OCI-LY1 (cell line): ENCODE measurements around the gene CD300E.

ENCODE experiments used
- H2AFZ ChIP-seq: fragments of 200-600 bp; sonication (generic), shearing (Covaris generic); 2 replicates; pipeline ENCODE4 v1.6.0; 2014; ENCODE audit warnings: antibody characterized with exemption, mild to moderate bottlenecking, low read length
- H3F3A ChIP-seq: fragments of 200-600 bp; sonication (generic), shearing (Covaris generic); 2 replicates; pipeline ENCODE4 v1.6.0; 2014; ENCODE audit warnings: mild to moderate bottlenecking, antibody characterized with exemption, low read length, moderate library complexity; ENCODE audit not compliant: insufficient read depth
- H3K27ac ChIP-seq: fragments of 200-600 bp; sonication (generic); 2 replicates; pipeline ENCODE4 v1.5.1; 2014; ENCODE audit warnings: low read length, mixed run types, mild to moderate bottlenecking, low read depth; ENCODE audit not compliant: poor library complexity, severe bottlenecking
- H3K27me3 ChIP-seq: fragments of 200-600 bp; sonication (generic); 2 replicates; pipeline ENCODE4 v1.6.0; 2014; ENCODE audit warnings: antibody characterized with exemption, mild to moderate bottlenecking, low read length, moderate library complexity; ENCODE audit not compliant: insufficient read depth
- H3K36me3 ChIP-seq: fragments of 200-600 bp; sonication (generic); 2 replicates; pipeline ENCODE4 v1.6.1; 2014; ENCODE audit warnings: mild to moderate bottlenecking, antibody characterized with exemption, low read length, moderate library complexity, mixed read lengths; ENCODE audit not compliant: insufficient read depth
- H3K4me1 ChIP-seq: fragments of 200-600 bp; sonication (generic); 2 replicates; pipeline ENCODE4 v1.5.1; 2014; ENCODE audit warnings: mild to moderate bottlenecking, low read length, moderate library complexity; ENCODE audit not compliant: insufficient read depth, severe bottlenecking
- H3K4me2 ChIP-seq: fragments of 200-600 bp; sonication (generic), shearing (Covaris generic); 2 replicates; pipeline ENCODE4 v1.6.1; 2014; ENCODE audit warnings: low read length
- H3K4me3 ChIP-seq: fragments of 200-600 bp; sonication (generic); 2 replicates; pipeline ENCODE4 v1.5.1; 2014; ENCODE audit warnings: low read length, low read depth, mild to moderate bottlenecking, mixed read lengths; ENCODE audit not compliant: poor library complexity, severe bottlenecking
- H3K79me2 ChIP-seq: fragments of 200-600 bp; shearing (Covaris generic); 2 replicates; pipeline ENCODE4 v1.6.1; 2016; ENCODE audit warnings: mixed run types, low read length, mixed read lengths; ENCODE audit not compliant: insufficient read depth
- H3K9ac ChIP-seq: fragments of 200-600 bp; sonication (generic), shearing (Covaris generic); 2 replicates; pipeline ENCODE4 v1.6.1; 2014; ENCODE audit warnings: mild to moderate bottlenecking, low read length, mixed read lengths
- H3K9me2 ChIP-seq: fragments of 200-600 bp; sonication (generic), shearing (Covaris generic); 2 replicates; pipeline ENCODE4 v1.6.1; 2014; ENCODE audit warnings: low read depth, mild to moderate bottlenecking, low read length, mixed read lengths
- H3K9me3 ChIP-seq: fragments of 200-600 bp; shearing (Covaris generic); 2 replicates; pipeline ENCODE4 v1.6.1; 2014; ENCODE audit warnings: low read length, mixed read lengths
- H4K20me1 ChIP-seq: fragments of 200-600 bp; sonication (generic), shearing (Covaris generic); 2 replicates; pipeline ENCODE4 v1.6.0; 2016; ENCODE audit warnings: mild to moderate bottlenecking, low read length; ENCODE audit not compliant: insufficient read depth
- EZH2 ChIP-seq: fragments of 200-600 bp; sonication (generic), shearing (Covaris generic); IDR thresholded peaks from 2 replicates; pipeline ENCODE4 v1.8.0; 2017; ENCODE audit warnings: borderline replicate concordance, mixed run types, mild to moderate bottlenecking, antibody characterized with exemption, low read length, moderate library complexity, mixed read lengths
- TF ChIP-seq, protein P1 (sequence below): fragments of 200-600 bp; sonication (generic), shearing (Covaris generic); IDR thresholded peaks from 2 replicates; pipeline ENCODE4 v1.5.1; 2017; ENCODE audit warnings: mild to moderate bottlenecking, antibody characterized with exemption, low read length, moderate library complexity, mixed read lengths

CD300E gene

DNA sequence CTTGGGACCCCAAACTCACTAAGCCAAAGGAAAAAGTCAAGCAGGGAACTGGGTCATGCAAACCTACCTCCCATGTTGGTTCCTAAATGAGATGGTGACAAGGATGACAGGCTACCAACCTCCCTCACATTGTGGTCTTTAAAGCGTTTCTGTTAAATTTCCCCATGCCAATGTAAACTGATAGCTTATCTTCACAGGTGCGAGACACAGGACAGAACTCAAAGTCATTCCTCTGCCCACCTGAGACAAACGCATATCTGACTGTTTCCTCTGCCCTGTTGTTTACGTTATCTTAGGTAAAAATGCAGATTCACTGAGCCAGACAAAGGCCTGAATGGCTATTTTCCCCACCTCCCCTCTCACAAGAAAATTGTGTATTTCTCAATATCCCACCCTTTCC lies 19.0 kb upstream of the CD300E start:
- Histone ChIP-seq H3K4me1 (no peaks in the 10 kb centered on the region), H4K20me1 (no peaks in the 10 kb centered on the region), H3K9me3 (no peaks in the 10 kb centered on the region), H3F3A (no peaks in the 10 kb centered on the region), H3K27ac (no peak overlapping the region), H3K4me3 (no peak overlapping the region), H3K9me2 (no peaks in the 10 kb centered on the region), H3K4me2 (no peak overlapping the region), H2AFZ (no peak overlapping the region), H3K27me3 (no peaks in the 10 kb centered on the region), H3K36me3 (no peaks in the 10 kb centered on the region), H3K79me2 (no peaks in the 10 kb centered on the region), H3K9ac (no peak overlapping the region)
- no peak for TF ChIP-seq EZH2
- TF ChIP-seq, protein P1, sequence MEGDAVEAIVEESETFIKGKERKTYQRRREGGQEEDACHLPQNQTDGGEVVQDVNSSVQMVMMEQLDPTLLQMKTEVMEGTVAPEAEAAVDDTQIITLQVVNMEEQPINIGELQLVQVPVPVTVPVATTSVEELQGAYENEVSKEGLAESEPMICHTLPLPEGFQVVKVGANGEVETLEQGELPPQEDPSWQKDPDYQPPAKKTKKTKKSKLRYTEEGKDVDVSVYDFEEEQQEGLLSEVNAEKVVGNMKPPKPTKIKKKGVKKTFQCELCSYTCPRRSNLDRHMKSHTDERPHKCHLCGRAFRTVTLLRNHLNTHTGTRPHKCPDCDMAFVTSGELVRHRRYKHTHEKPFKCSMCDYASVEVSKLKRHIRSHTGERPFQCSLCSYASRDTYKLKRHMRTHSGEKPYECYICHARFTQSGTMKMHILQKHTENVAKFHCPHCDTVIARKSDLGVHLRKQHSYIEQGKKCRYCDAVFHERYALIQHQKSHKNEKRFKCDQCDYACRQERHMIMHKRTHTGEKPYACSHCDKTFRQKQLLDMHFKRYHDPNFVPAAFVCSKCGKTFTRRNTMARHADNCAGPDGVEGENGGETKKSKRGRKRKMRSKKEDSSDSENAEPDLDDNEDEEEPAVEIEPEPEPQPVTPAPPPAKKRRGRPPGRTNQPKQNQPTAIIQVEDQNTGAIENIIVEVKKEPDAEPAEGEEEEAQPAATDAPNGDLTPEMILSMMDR = no peak

DNA sequence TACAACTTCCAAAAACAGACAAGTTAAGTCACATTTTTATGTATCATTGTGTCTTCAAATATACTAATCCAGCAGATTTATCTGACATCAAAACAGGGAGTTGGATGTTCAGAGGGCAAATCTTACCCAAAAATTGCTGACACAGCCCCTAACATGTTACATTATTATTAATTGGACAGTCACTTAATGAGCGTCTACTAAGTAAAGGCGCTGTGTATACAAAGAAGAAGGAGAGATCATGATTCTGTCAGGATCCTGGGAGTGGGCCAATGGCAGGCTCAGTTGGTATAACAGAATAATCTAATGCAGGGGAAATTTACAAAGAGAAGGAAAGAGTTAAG lies 18.4 kb upstream of the CD300E start:
- no peaks in the 10 kb centered on the region for H3K4me1 ChIP-seq
- no peaks in the 10 kb centered on the region for H3K79me2 ChIP-seq
- H3K9me3 ChIP-seq = no peaks in the 10 kb centered on the region
- H3K4me3 ChIP-seq = no peak overlapping the region
- H2AFZ ChIP-seq = no peak overlapping the region
- H3K4me2 ChIP-seq = no peak overlapping the region
- no peak overlapping the region for H3K9ac ChIP-seq
- H3K27me3 ChIP-seq = no peaks in the 10 kb centered on the region
- TF ChIP-seq, protein P1 = no peak
- TF ChIP-seq EZH2 = no peak
- no peaks in the 10 kb centered on the region for H3F3A ChIP-seq
- H4K20me1 ChIP-seq = no peaks in the 10 kb centered on the region
- H3K36me3 ChIP-seq = no peaks in the 10 kb centered on the region
- H3K9me2 ChIP-seq = no peaks in the 10 kb centered on the region
- H3K27ac ChIP-seq = no peak overlapping the region

DNA sequence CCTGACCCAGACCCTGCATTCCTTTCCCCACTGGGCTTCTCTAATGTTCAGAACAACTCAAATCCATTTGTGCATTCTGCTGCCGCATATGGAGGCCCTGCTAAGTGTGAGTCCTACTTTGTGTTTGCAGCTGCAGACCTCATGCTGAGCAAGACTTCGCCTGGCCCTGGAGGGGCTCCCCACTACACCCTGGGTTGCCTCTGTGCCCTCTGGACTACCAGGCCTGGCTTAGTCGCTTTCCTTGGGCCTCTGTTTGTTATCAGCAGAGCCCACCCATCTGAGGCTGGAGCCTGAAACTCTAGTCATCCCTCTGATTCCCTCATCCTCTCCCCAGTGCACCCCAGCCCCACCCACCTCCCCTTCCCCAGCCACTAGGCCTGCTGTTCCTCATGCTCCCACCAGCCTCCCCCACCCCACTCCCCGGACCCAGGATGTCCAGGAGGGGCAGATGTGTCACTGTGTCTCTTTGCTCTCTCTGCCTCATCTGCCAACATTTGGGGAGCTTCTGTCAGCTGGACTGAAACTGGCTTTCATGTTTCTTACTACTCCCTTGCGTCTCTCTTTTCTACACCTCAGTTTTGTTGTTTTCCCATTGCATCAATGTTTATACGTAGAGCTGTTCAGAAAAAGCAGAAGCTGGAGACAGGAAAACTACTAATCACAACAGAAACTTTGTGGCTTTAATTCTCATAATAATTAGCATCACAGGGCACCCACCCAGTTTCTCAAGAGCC lies 17.9 kb upstream of the CD300E start:
- Histone ChIP-seq H3K9me2 (no peaks in the 10 kb centered on the region), H3K4me2 (no peak overlapping the region), H3K36me3 (no peaks in the 10 kb centered on the region), H4K20me1 (no peaks in the 10 kb centered on the region), H3K9ac (no peak overlapping the region), H3K4me3 (no peak overlapping the region), H3K9me3 (no peaks in the 10 kb centered on the region), H3K79me2 (no peaks in the 10 kb centered on the region), H2AFZ (no peak overlapping the region), H3F3A (no peaks in the 10 kb centered on the region), H3K27ac (no peak overlapping the region), H3K4me1 (no peaks in the 10 kb centered on the region), H3K27me3 (no peaks in the 10 kb centered on the region)
- TF ChIP-seq, protein P1 = no peak
- TF ChIP-seq EZH2 = no peak
